Muscle layer of duodenum (tissue), 2 donors: ENCODE measurements around the gene RAD51B.

Experiments
- H3K27ac ChIP-seq: one replicate; pipeline ENCODE4 v1.7.0; 2013; ENCODE audit warnings: mild to moderate bottlenecking, low read length
- H3K27me3 ChIP-seq: one replicate; pipeline ENCODE4 v1.7.0; 2013; ENCODE audit warnings: low read depth, mild to moderate bottlenecking, control low read depth, low read length
- H3K36me3 ChIP-seq, 2 donors: one replicate each; pipeline ENCODE4 v1.7.0; 2013; ENCODE audit warnings: low read length in 2 of 2, control low read depth in 1 of 2, mild to moderate bottlenecking in 1 of 2; ENCODE audit not compliant: insufficient read depth in 2 of 2, control insufficient read depth in 1 of 2
- H3K4me1 ChIP-seq, 2 donors: one replicate each; pipeline ENCODE4 v1.7.0; 2013; ENCODE audit warnings: low read length in 2 of 2, mild to moderate bottlenecking in 2 of 2, control low read depth in 1 of 2, moderate library complexity in 1 of 2; ENCODE audit not compliant: insufficient read depth in 2 of 2, control insufficient read depth in 1 of 2
- H3K4me3 ChIP-seq, 2 donors: one replicate each; pipeline ENCODE4 v1.7.0; 2013; ENCODE audit warnings: low read length in 2 of 2, low read depth in 1 of 2, mild to moderate bottlenecking in 1 of 2
- H3K9me3 ChIP-seq, 2 donors: one replicate each; pipeline ENCODE4 v1.7.0; 2013; ENCODE audit warnings: low read length in 2 of 2, control low read depth in 1 of 2, mild to moderate bottlenecking in 1 of 2; ENCODE audit not compliant: control insufficient read depth in 1 of 2
- donor health status: healthy.

The RAD51B gene

DNA sequence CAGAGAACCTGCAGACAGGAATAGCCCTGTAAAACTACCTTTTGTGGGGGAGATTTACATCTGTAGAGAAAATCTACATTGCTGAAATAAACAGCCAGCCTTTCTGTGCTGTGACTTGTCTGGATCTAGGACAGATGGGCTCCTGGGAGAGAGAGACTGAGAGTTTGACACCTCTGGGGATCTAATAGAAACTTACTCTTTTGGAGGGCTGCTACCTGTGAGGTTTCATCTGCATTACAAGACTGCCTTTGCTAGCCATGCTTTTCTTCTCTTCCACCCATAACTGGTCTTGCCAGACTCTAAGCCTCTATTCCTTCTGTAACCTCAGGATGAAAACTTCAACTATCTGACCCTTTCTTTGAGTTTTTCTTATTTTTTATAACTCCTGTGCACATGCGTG is 520.7 kb downstream of the RAD51B start:
- peaks cover 0 to 6% of the 10 kb centered on the region in 2 donors for H3K4me1 ChIP-seq
- H3K4me3 ChIP-seq, result no peak overlapping the region
- H3K9me3 ChIP-seq, result no peaks in the 10 kb centered on the region
- no peaks in the 10 kb centered on the region for H3K36me3 ChIP-seq
- H3K27ac ChIP-seq, result no peak overlapping the region
- no peaks in the 10 kb centered on the region for H3K27me3 ChIP-seq

DNA sequence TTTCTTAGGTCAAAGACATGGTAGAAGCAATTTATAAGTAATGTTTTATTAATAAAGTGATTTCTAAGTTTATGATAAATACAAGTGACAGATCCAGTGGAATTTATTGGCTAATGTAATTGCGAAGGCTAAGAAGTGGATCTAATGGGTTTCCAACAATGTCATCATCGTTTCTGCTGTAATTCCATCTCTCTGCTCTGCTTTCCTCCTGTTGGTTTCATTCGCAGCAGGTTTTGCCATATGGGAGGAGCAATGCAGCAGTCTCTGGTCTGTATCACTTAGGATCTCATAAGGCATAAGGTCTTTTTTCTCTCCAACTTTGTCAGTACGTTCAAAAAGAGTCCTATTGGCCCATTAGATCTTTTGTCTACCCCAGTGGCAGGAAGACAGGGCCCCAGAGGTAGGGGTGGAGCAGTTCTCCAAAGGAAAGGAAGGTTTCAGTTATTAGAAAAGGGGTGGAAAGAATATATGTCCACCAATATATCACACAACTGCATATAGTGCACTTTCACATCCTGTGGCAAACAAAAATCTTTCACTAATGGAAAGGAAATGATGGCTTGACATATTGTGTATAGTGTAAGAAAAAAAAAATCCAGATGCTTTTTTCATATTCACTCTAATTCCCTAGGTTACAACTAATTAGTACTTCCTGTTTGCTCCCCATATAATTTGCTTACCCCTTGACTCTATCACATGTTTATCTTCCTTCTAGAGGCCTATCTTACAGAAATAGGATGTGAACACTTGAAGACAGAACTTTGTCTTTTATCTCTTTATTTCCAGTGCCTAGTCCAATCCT is 522.0 kb downstream of the RAD51B start:
- Histone ChIP-seq H3K9me3 (no peaks in the 10 kb centered on the region), H3K36me3 (no peaks in the 10 kb centered on the region), H3K4me3 (no peak overlapping the region), H3K27ac (no peak overlapping the region), H3K27me3 (no peaks in the 10 kb centered on the region), H3K4me1 (peaks cover 0 to 6% of the 10 kb centered on the region in 2 donors)

DNA sequence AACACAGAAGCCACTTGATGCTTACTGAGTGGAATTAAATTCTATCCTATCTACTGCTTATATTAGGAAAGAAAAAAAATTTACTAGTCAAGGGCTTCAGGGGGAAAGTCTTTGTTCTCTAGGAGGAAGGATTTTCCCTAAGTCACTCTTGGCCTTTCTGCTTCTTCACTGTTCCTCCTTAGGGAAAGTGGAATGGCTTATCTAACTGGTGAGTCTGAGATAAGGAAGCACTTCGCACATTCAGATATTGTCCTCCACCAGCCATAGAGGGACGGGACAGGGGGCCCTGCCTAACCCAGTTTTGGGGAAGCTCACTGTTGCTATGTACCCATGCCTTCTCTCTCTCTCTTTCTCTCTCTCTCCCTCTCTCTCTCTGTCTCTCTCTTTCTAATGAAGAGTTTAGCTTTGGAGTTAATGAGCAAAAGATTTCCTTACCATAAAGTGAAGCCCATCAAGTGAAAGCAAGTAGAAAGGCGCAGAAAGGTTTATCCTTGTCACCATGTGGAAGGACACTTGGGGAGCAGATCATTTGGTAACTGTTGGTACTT is 522.7 kb downstream of the RAD51B start:
- Histone ChIP-seq H3K9me3 (no peaks in the 10 kb centered on the region), H3K4me3 (no peak overlapping the region), H3K27ac (no peak overlapping the region), H3K36me3 (no peaks in the 10 kb centered on the region), H3K4me1 (peaks cover 0 to 2% of the 10 kb centered on the region in 2 donors), H3K27me3 (no peaks in the 10 kb centered on the region)

DNA sequence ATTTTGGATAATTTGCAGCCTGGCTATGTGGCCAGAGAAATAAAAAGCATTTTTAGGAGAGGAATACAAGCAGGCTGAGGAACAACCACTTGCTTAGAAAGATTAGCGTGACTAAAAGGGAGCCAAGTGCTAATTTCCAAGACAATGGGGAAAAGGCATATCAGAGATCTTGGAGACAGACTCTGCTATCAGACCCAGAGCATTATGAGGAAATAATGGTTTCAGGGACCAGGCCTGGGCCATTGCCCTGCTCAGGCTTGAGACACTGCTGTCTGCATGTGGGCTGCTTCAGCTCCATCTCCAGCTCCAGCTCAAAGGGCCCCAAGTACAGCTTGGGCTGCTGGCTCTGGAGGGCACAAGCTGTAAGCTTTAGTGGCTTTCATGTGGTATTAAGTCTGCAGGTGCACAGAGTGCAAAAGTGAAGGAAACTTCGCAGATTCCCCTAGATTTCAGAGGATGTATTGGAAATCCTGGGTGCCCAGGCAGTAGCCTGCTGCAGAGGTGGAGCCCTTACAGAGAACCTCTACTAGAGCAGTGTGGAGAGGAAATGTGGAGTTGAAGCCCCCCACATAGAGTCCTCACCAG is 524.0 kb downstream of the RAD51B start:
- H3K4me1 ChIP-seq, result peaks cover 0 to 4% of the 10 kb centered on the region in 2 donors
- H3K4me3 ChIP-seq, result no peak overlapping the region
- H3K9me3 ChIP-seq, result no peaks in the 10 kb centered on the region
- H3K27me3 ChIP-seq, result no peaks in the 10 kb centered on the region
- H3K36me3 ChIP-seq, result no peaks in the 10 kb centered on the region
- no peak overlapping the region for H3K27ac ChIP-seq

DNA sequence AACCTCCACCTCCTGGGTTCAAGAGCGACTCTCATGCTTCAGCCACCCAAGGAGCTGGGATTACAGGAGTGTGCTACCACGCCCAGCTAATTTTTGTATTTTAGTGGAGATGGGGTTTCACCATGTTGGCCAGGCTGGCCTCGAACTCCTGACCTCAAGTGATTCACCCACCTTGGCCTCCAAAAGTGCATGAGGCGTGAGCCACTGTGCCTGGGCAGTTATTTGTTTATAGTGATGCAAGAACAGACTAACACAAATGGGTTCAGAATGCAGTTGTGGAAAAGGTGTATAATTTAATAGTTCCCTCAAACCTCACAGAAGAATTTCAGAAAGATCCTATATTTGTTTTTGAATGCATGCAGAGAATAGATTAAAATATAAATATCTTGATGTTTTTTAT is 526.2 kb downstream of the RAD51B start:
- no peaks in the 10 kb centered on the region for H3K9me3 ChIP-seq
- no peak overlapping the region for H3K27ac ChIP-seq

DNA sequence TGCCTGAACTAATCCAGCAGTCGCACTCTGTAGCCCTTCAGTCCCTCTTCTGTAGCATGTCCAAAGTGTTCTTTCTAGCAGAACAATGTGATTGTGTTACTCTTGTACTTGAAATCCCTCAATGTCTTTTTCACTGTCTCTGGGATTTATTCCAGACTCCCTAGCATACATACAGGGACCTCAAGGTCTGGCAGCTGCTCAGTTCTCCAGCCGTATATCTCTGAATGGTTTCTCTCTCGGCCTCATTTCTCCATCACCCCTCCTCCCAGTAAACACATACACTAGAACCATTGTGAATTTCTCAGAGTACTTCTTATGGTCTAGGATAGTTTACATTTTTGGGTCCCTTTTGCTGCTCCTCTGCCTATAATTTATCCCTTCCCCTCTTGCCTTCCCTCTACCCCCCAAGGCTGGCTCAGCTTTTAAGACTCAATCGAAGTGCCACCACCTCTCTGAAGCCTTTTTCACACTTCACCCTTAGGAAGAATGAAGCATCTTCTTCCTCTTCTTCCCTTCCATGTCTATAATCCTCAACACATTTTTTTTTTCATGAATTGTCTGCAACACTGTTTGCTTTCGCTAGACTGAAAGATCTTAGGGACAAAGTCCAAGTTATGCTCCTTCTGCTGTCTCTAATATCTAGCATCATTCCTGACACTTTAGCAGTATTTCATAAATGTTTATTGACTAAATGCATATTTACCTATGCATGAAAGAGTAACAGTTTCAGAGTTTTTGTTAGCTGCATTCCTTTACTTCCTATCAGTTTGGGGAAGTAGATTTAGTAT is 527.2 kb downstream of the RAD51B start:
- no peaks in the 10 kb centered on the region for H3K36me3 ChIP-seq
- no peak overlapping the region for H3K4me3 ChIP-seq
- peaks cover 0 to 4% of the 10 kb centered on the region in 2 donors for H3K4me1 ChIP-seq
- H3K27me3 ChIP-seq, result no peaks in the 10 kb centered on the region
- H3K27ac ChIP-seq, result no peak overlapping the region
- no peaks in the 10 kb centered on the region for H3K9me3 ChIP-seq

More for the DNA sequence above, 526.2 kb downstream of the RAD51B start:
- H3K4me1 ChIP-seq, result peaks cover 0 to 4% of the 10 kb centered on the region in 2 donors
- H3K27me3 ChIP-seq, result no peaks in the 10 kb centered on the region
- no peaks in the 10 kb centered on the region for H3K36me3 ChIP-seq
- no peak overlapping the region for H3K4me3 ChIP-seq

DNA sequence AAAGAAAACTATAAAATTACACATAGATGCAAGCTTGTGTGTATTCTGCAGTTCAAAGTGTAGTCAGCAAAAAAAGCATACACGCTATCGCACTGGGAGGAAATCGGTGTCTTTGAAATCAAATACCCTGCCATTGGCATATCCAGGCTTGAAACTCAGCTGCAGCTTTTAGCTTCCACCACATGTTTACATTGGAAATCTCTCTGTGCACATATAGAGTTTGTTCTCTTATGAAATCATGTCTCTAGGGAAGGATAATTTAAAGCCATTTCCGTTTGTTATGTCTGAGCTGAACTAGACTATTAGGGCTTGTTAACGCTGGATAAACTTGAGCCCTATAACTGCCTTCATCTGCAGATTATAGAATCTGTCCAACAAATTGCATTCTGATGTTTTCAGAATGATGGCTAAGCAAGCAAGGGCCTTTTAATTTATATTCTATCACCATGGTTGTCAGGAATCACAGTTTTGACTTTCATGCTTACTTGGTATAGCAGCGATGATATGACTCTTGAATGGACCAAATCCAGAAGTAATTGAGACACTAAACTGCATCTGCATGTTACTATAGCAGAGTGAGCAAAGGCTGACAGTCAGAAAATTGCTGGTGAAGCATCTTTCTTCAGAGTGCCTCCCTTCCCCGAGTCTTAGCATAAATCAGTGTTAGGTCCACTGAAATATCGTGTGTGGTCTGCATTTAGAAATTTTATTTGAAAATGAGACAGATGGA is 530.5 kb downstream of the RAD51B start:
- Histone ChIP-seq H3K9me3 (no peaks in the 10 kb centered on the region), H3K4me3 (no peak overlapping the region), H3K27me3 (no peaks in the 10 kb centered on the region), H3K27ac (no peak overlapping the region), H3K36me3 (no peaks in the 10 kb centered on the region), H3K4me1 (peaks cover 0 to 4% of the 10 kb centered on the region in 2 donors)

DNA sequence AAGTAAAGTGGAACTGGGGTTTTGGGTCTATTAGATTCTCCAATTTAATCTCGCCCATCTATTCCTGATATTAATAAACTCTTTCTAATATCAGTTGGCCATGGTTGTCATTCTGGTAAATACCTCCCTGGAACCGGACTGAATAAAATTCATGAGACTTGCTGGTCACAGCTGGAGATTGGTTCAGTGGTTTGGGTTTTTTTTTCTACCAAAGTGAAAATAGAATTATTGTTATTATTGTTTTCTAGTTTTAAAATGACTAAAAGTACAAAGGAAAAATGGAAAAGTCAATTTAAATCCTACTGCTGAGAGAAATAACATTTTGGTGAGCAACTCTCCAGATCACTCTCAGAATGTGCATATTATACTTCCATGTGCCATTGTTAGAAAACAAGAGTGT is 535.8 kb downstream of the RAD51B start:
- Histone ChIP-seq H3K27ac (no peak overlapping the region), H3K36me3 (no peaks in the 10 kb centered on the region), H3K4me1 (peaks cover 9 to 12% of the 10 kb centered on the region in 2 donors), H3K4me3 (no peak overlapping the region), H3K9me3 (no peaks in the 10 kb centered on the region), H3K27me3 (no peaks in the 10 kb centered on the region)

DNA sequence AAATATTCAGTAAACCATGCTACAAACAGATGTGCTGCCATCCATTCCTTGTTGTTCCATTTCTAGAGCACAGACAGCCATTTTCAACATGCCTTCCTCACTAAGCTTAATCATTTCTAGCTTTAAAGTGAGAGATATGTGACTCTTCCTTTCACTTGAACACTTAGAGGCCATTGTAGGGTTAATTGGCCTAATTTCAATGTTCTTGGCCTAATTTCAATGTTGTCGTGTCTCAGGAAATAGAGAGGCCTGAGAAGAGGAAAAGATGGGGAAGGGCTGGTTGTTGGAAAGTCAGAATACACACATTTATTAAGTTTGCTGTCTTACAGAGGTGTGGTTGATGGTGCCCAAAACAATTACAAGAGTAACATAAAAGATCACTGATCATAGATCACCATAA is 538.2 kb downstream of the RAD51B start:
- Histone ChIP-seq H3K4me3 (no peak overlapping the region), H3K36me3 (no peaks in the 10 kb centered on the region), H3K27me3 (no peaks in the 10 kb centered on the region), H3K27ac (no peak overlapping the region), H3K9me3 (no peaks in the 10 kb centered on the region), H3K4me1 (peaks cover 12 to 13% of the 10 kb centered on the region in 2 donors)

DNA sequence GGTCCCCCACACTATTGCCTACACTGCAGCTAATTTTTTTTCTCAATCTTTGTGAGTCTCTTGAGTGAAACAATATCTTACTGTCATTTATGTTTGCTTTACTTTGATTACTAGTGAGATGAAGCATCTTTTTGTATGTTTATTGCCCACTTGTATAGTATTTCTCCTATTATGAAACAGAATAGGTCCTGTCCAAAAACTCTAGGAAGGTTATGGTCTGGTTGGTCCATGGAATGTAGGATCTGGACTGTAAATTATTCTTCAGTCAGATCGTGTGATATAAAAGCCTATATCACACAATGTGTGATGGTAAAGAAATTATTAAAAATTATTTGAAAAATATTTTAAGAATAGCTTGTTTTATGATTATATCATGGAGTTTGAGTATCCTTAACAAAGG is 538.9 kb downstream of the RAD51B start:
- Histone ChIP-seq H3K4me1 (peaks cover 12 to 13% of the 10 kb centered on the region in 2 donors), H3K36me3 (no peaks in the 10 kb centered on the region), H3K4me3 (no peak overlapping the region), H3K27ac (no peak overlapping the region), H3K9me3 (no peaks in the 10 kb centered on the region), H3K27me3 (no peaks in the 10 kb centered on the region)
